ENCODE measurements around the gene PKP1. TPM values are rescaled to one million over a fixed set of nuclear protein-coding genes. Genes with fewer than 3 reads are reported as not detected.

Gene PKP1
- total RNA-seq, 3 donors from 2014 or later = 0.96 to 22.5 (median 12.1) TPM

GRCh38 chr1:201371276-201371675 is 88.0 kb downstream of the PKP1 start:
- Histone ChIP-seq H3K36me3 (no peaks in the 10 kb centered on the region), H3K27me3 (no peaks in the 10 kb centered on the region), H3K27ac (no peak overlapping the region), H3K4me1 (no peaks in the 10 kb centered on the region), H3K4me3 (no peak overlapping the region), H3K9me3 (no peaks in the 10 kb centered on the region)
- intact Hi-C loops (cut with DNase I; ENCODE audit: low total_unique reads) = no loop called here
- no peak for DNase-seq (ENCODE audit: low spot score in 2 of 2)
- TF ChIP-seq POLR2A (IDR thresholded peaks at IDR 0.05) (no peak), POLR2AphosphoS5 (IDR thresholded peaks at IDR 0.05) (no peak), CTCF (IDR thresholded peaks at IDR 0.05) (no peak)

- no peaks in the 10 kb centered on the region for H3K4me1 ChIP-seq
- H3K9me3 ChIP-seq = no peaks in the 10 kb centered on the region
- no peaks in the 10 kb centered on the region for H3K27me3 ChIP-seq
- intact Hi-C loops (cut with DNase I; ENCODE audit: low total_unique reads) = no loop called here
- DNase-seq (ENCODE audit: low spot score in 2 of 2) = no peak
- no peak overlapping the region for H3K4me3 ChIP-seq
- H3K36me3 ChIP-seq = no peaks in the 10 kb centered on the region
- TF ChIP-seq POLR2AphosphoS5 (IDR thresholded peaks at IDR 0.05) = no peak
- TF ChIP-seq POLR2A (IDR thresholded peaks at IDR 0.05) = no peak
- TF ChIP-seq CTCF (IDR thresholded peaks at IDR 0.05) = no peak
- H3K27ac ChIP-seq = no peak overlapping the region
Observed at GRCh38 chr1:201371792-201372191, 88.5 kb downstream of the PKP1 start.

GRCh38 chr1:201374364-201374763 is 91.1 kb downstream of the PKP1 start:
- H3K36me3 ChIP-seq = no peaks in the 10 kb centered on the region
- no peak for DNase-seq (ENCODE audit: low spot score in 2 of 2)
- H3K4me3 ChIP-seq = no peak overlapping the region
- no peaks in the 10 kb centered on the region for H3K4me1 ChIP-seq
- no peak overlapping the region for H3K27ac ChIP-seq
- TF ChIP-seq POLR2A (IDR thresholded peaks at IDR 0.05) (no peak), CTCF (IDR thresholded peaks at IDR 0.05) (no peak), POLR2AphosphoS5 (IDR thresholded peaks at IDR 0.05) (no peak)
- no peaks in the 10 kb centered on the region for H3K27me3 ChIP-seq
- H3K9me3 ChIP-seq = no peaks in the 10 kb centered on the region
- intact Hi-C loops (cut with DNase I; ENCODE audit: low total_unique reads) = no loop called here

GRCh38 chr1:201375169-201375568 is 91.9 kb downstream of the PKP1 start:
- H3K27me3 ChIP-seq = no peaks in the 10 kb centered on the region
- H3K9me3 ChIP-seq = no peaks in the 10 kb centered on the region

GRCh38 chr1:201376107-201376463 is 92.8 kb downstream of the PKP1 start:
- DNase-seq (ENCODE audit: low spot score in 2 of 2) = no peak
- Histone ChIP-seq H3K4me3 (no peak overlapping the region), H3K36me3 (no peaks in the 10 kb centered on the region), H3K4me1 (peaks cover 0 to 5% of the 10 kb centered on the region in 2 donors), H3K27ac (no peak overlapping the region), H3K27me3 (no peaks in the 10 kb centered on the region), H3K9me3 (no peaks in the 10 kb centered on the region)
- intact Hi-C loops (cut with DNase I; ENCODE audit: low total_unique reads) = no loop called here
- TF ChIP-seq POLR2A (IDR thresholded peaks at IDR 0.05) (no peak), CTCF (IDR thresholded peaks at IDR 0.05) (no peak), POLR2AphosphoS5 (IDR thresholded peaks at IDR 0.05) (no peak)

More at GRCh38 chr1:201375169-201375568, 91.9 kb downstream of the PKP1 start:
- Histone ChIP-seq H3K4me1 (no peaks in the 10 kb centered on the region), H3K36me3 (no peaks in the 10 kb centered on the region), H3K4me3 (no peak overlapping the region), H3K27ac (no peak overlapping the region)
- intact Hi-C loops (cut with DNase I; ENCODE audit: low total_unique reads) = no loop called here
- no peak for DNase-seq (ENCODE audit: low spot score in 2 of 2)
- no peak for TF ChIP-seq POLR2AphosphoS5 (IDR thresholded peaks at IDR 0.05)
- TF ChIP-seq CTCF (IDR thresholded peaks at IDR 0.05) = no peak
- TF ChIP-seq POLR2A (IDR thresholded peaks at IDR 0.05) = no peak
